ENCODE measurements around the gene CDC7.

CDC7 gene

DNA sequence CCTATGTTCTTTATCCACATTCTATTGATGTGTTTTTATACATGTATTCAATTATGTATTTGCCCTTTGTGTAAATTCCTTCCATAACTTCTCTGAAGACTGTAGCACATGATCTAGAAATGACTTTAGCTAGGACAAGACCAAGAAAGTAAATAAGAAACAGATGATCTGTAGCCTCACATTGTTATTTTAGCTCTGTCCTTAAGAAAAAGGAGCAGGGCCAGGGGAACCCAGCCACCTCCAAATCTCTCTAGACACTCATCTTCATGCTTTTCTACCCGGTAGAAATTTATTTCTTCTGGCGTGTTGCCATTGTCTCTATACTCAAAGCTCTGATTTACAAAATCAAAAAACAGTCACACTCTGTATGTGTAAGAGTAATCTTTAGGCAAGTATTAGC, 27.1 kb downstream of the CDC7 start:
- no peak for DNase-seq (ENCODE audit: extremely low spot score)
- TF ChIP-seq, protein P1, sequence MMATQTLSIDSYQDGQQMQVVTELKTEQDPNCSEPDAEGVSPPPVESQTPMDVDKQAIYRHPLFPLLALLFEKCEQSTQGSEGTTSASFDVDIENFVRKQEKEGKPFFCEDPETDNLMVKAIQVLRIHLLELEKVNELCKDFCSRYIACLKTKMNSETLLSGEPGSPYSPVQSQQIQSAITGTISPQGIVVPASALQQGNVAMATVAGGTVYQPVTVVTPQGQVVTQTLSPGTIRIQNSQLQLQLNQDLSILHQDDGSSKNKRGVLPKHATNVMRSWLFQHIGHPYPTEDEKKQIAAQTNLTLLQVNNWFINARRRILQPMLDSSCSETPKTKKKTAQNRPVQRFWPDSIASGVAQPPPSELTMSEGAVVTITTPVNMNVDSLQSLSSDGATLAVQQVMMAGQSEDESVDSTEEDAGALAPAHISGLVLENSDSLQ (IDR thresholded peaks at IDR 0.05): no peak
- no peak for TF ChIP-seq HDGF (IDR thresholded peaks at IDR 0.05; ENCODE audit: borderline replicate concordance)
- TF ChIP-seq BHLHE40 (IDR thresholded peaks at IDR 0.05; ENCODE audit: borderline replicate concordance): no peak
- TF ChIP-seq FOXM1 (IDR thresholded peaks at IDR 0.05; ENCODE audit: borderline replicate concordance): no peak
- TF ChIP-seq SUZ12 (IDR thresholded peaks at IDR 0.05): no peak
- TF ChIP-seq TARDBP (IDR thresholded peaks at IDR 0.05): no peak
- TF ChIP-seq LEF1 (IDR thresholded peaks at IDR 0.05; ENCODE audit: borderline replicate concordance): no peak
- TF ChIP-seq CTBP1 (IDR thresholded peaks at IDR 0.05; ENCODE audit: borderline replicate concordance): no peak
- TF ChIP-seq FOXK2 (IDR thresholded peaks at IDR 0.05): no peak
- no peak for TF ChIP-seq ZNF384 (IDR thresholded peaks at IDR 0.05)
- TF ChIP-seq ELF4 (IDR thresholded peaks at IDR 0.05): no peak
- TF ChIP-seq NFRKB (IDR thresholded peaks at IDR 0.05): no peak
- no peak for TF ChIP-seq ARNT (IDR thresholded peaks at IDR 0.05)
- TF ChIP-seq SP1 (IDR thresholded peaks at IDR 0.05): no peak
- TF ChIP-seq L3MBTL2 (conservative IDR thresholded peaks at IDR 0.05): no peak
- no peak for TF ChIP-seq FOXA1 (IDR thresholded peaks at IDR 0.05)
- POLR2A ChIA-PET: no interaction called here
- CTCF ChIA-PET: no interaction called here

DNA sequence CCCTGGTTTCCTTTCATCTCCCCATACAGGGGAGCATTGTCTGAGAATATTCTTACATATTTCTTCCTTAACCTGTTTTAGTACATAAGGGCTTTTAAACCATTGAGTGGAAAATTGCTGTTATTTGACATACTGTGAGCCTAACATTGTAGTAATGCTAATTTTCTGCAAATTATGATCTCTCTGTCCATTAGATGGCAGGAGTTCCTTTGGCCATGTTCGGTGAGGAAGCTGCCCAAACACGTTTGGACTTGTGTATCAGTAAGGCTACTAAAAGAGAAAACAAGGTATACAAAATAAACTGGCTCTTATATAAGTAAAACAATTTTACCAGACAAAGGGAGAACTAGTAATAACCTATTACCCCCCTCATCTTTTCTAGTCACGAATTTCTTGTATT, 29.2 kb downstream of the CDC7 start:
- CTCF ChIA-PET: no interaction called here
- no peak for DNase-seq (ENCODE audit: extremely low spot score)
- TF ChIP-seq HDGF (IDR thresholded peaks at IDR 0.05; ENCODE audit: borderline replicate concordance) (no peak), FOXM1 (IDR thresholded peaks at IDR 0.05; ENCODE audit: borderline replicate concordance) (no peak), L3MBTL2 (conservative IDR thresholded peaks at IDR 0.05) (no peak)
- POLR2A ChIA-PET: no interaction called here

DNA sequence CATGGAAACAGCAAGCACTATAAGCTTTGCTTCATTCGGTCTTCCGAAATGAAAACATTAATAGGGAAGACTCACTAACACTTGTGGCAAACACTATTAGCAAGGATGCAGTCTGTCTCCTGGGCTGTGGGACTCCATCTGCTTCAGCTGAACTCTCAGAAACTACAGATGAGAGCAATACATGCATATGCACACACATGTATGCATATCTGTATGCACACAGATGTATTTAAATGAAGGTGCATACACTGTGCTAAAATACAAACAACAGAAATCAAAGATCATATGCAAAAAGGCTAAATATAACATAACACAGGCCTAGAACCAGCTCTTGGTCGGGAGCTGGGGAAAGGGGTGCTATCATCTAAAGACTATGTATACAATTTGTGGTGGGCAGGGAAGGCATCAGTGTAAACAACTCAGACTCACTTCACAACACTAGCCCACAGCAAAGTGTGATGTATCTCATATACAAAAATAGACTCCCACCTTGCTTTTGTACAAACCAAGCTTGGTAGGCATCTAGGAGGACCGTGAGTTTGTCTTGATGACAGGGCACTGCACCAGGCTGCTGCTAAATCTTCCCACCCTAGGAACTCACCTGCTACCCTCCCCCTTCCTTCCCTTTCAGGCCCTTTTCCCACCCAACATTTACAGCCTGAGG, 32.8 kb downstream of the CDC7 start:
- TF ChIP-seq L3MBTL2 (conservative IDR thresholded peaks at IDR 0.05) (no peak), ELF4 (IDR thresholded peaks at IDR 0.05) (no peak), FOXK2 (IDR thresholded peaks at IDR 0.05) (no peak), TARDBP (IDR thresholded peaks at IDR 0.05) (no peak), FOXM1 (IDR thresholded peaks at IDR 0.05; ENCODE audit: borderline replicate concordance) (no peak), CTBP1 (IDR thresholded peaks at IDR 0.05; ENCODE audit: borderline replicate concordance) (no peak), ZNF384 (IDR thresholded peaks at IDR 0.05) (no peak), ARNT (IDR thresholded peaks at IDR 0.05) (no peak), LEF1 (IDR thresholded peaks at IDR 0.05; ENCODE audit: borderline replicate concordance) (no peak), BHLHE40 (IDR thresholded peaks at IDR 0.05; ENCODE audit: borderline replicate concordance) (no peak), SUZ12 (IDR thresholded peaks at IDR 0.05) (no peak)
- TF ChIP-seq, protein P1 (IDR thresholded peaks at IDR 0.05): no peak
- ChIA-PET CTCF (interaction anchor here (0.6 kb wide), 1 partner anchor 21 kb away, joined by 3 read pairs; no protein-coding TSS in a partner anchor), POLR2A (no interaction called here)
- DNase-seq (ENCODE audit: extremely low spot score): no peak

DNA sequence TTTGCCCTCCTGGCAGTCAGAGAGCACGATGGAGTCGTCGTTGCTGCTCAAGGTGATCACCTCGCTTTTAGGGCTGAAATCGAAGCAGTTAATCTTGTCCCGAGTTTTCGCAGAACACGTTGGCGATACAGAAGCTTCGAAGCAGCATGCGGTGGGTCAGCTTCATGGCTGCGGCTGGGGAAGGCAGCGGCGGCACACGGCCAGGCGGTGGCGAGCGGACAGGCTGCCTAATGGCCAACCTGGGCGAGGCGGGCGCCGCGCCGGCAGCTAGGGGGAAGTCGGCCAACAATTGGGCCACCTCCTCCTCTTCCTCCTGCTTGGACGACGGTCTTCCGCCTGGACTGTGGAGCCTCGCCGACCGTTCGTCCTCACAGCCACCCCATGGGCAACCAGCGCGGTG, 34.8 kb downstream of the CDC7 start:
- ChIA-PET CTCF (no interaction called here), POLR2A (no interaction called here)
- no peak for DNase-seq (ENCODE audit: extremely low spot score)
- TF ChIP-seq FOXK2 (IDR thresholded peaks at IDR 0.05) (no peak), NFRKB (IDR thresholded peaks at IDR 0.05) (no peak), ARNT (IDR thresholded peaks at IDR 0.05) (no peak), SP1 (IDR thresholded peaks at IDR 0.05) (no peak), TARDBP (IDR thresholded peaks at IDR 0.05) (no peak), BHLHE40 (IDR thresholded peaks at IDR 0.05; ENCODE audit: borderline replicate concordance) (no peak), LEF1 (IDR thresholded peaks at IDR 0.05; ENCODE audit: borderline replicate concordance) (no peak), ELF4 (IDR thresholded peaks at IDR 0.05) (no peak), SUZ12 (IDR thresholded peaks at IDR 0.05) (no peak), FOXM1 (IDR thresholded peaks at IDR 0.05; ENCODE audit: borderline replicate concordance) (no peak), CTBP1 (IDR thresholded peaks at IDR 0.05; ENCODE audit: borderline replicate concordance) (no peak), FOXA1 (IDR thresholded peaks at IDR 0.05) (no peak)
- TF ChIP-seq, protein P1 (IDR thresholded peaks at IDR 0.05): no peak

DNA sequence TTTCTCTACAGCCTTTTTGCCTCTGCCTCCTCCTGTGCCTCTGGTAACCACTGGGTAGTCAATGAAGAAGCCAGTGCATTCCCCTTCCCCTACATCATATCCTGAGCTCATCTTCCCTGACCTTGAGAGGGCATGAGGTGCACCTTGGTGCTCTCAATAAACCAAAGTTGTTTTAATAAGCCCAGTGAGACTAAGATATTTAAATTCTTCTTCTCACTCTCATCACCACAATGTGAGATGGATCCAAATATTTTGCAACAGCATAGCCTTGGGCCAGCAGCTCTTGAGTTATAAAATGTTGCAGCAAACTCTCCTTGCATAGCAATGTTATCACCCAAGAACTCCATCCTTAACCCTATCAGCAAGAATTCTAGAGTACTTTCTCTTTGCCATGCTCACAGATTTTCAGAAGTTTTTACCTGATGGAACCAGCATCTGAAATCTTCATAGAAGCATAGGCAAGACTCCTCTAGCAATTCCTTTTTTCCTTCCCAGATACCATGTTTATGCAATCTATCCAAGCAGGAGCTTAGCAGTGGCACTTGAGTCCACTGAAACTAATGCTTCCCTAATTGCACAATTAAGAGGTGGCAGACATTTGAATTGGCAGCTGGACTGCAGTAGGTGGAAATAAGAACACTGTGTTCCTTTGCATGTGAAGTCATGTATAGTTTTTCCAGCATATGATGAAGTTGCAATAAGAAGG, 36.8 kb downstream of the CDC7 start:
- TF ChIP-seq LEF1 (IDR thresholded peaks at IDR 0.05; ENCODE audit: borderline replicate concordance) (no peak), BHLHE40 (IDR thresholded peaks at IDR 0.05; ENCODE audit: borderline replicate concordance) (no peak), TARDBP (IDR thresholded peaks at IDR 0.05) (no peak), ELF4 (IDR thresholded peaks at IDR 0.05) (no peak), ZNF384 (IDR thresholded peaks at IDR 0.05) (no peak), FOXK2 (IDR thresholded peaks at IDR 0.05) (no peak)
- TF ChIP-seq, protein P1 (IDR thresholded peaks at IDR 0.05): no peak
- ChIA-PET POLR2A (no interaction called here), CTCF (no interaction called here)
- DNase-seq (ENCODE audit: extremely low spot score): no peak

DNA sequence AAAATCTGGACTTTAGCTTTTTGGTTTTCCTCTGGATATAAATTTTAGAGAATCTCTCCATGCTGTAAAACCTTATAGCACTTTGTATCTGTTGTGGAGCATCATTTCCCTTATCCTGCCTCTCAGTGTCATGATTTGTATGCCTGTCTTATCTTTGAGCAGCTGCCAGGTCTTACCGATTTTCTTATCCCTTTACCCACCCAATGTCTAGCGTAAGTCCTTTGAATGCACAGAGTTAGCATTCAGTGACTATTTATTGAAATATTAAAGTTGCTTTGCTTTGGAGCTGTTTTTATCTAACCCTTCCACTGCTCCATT, 37.3 kb downstream of the CDC7 start:
- CTCF ChIA-PET: no interaction called here
- TF ChIP-seq TARDBP (IDR thresholded peaks at IDR 0.05) (no peak), ELF4 (IDR thresholded peaks at IDR 0.05) (no peak), L3MBTL2 (conservative IDR thresholded peaks at IDR 0.05) (no peak), NFRKB (IDR thresholded peaks at IDR 0.05) (no peak), SUZ12 (IDR thresholded peaks at IDR 0.05) (no peak), FOXM1 (IDR thresholded peaks at IDR 0.05; ENCODE audit: borderline replicate concordance) (no peak), LEF1 (IDR thresholded peaks at IDR 0.05; ENCODE audit: borderline replicate concordance) (no peak), ZNF384 (IDR thresholded peaks at IDR 0.05) (no peak), FOXA1 (IDR thresholded peaks at IDR 0.05) (no peak), BHLHE40 (IDR thresholded peaks at IDR 0.05; ENCODE audit: borderline replicate concordance) (no peak), ARNT (IDR thresholded peaks at IDR 0.05) (no peak), CTBP1 (IDR thresholded peaks at IDR 0.05; ENCODE audit: borderline replicate concordance) (no peak), HDGF (IDR thresholded peaks at IDR 0.05; ENCODE audit: borderline replicate concordance) (no peak), SP1 (IDR thresholded peaks at IDR 0.05) (no peak), FOXK2 (IDR thresholded peaks at IDR 0.05) (no peak)
- TF ChIP-seq, protein P1 (IDR thresholded peaks at IDR 0.05): no peak
- DNase-seq (ENCODE audit: extremely low spot score): no peak
- POLR2A ChIA-PET: no interaction called here
